Measurements from ENCODE around the gene MGAT4B.

GRCh38 chr5:179788193-179788854, 18.3 kb downstream of the MGAT4B start:
- no peak for TF ChIP-seq CTCF (conservative IDR thresholded peaks at IDR 0.05)
- no peak for TF ChIP-seq EZH2 (IDR thresholded peaks at IDR 0.05; ENCODE audit: low read depth)
